Measurements from ENCODE around the gene TRIM2.
A peak's percentile ranks its signal among the peaks of the same experiment; 100 is the strongest.

TRIM2 gene

GRCh38 chr4:153223930-153224329, 19.7 kb downstream of the TRIM2 start:
- DNase-seq = no peak

GRCh38 chr4:153224474-153224873, 20.2 kb downstream of the TRIM2 start:
- no peak for DNase-seq

- DNase-seq = no peak
Measured at GRCh38 chr4:153227469-153228075, 23.3 kb downstream of the TRIM2 start.

GRCh38 chr4:153228512-153229140, 24.4 kb downstream of the TRIM2 start:
- no peak for DNase-seq

- DNase-seq = no peak
Measured at GRCh38 chr4:153229545-153229944, 25.3 kb downstream of the TRIM2 start.

GRCh38 chr4:153232768-153233167, 28.5 kb downstream of the TRIM2 start:
- DNase-seq = no peak

- no peak for DNase-seq
Measured at GRCh38 chr4:153233761-153234371, 29.6 kb downstream of the TRIM2 start.

GRCh38 chr4:153234885-153235284, 30.6 kb downstream of the TRIM2 start:
- no peak for DNase-seq

- DNase-seq = no peak
Measured at GRCh38 chr4:153238135-153238919, 34.1 kb downstream of the TRIM2 start.

GRCh38 chr4:153239409-153239808, 35.2 kb downstream of the TRIM2 start:
- no peak for DNase-seq

- no peak for DNase-seq
Measured at GRCh38 chr4:153241295-153241694, 37.1 kb downstream of the TRIM2 start.

- no peak for DNase-seq
Measured at GRCh38 chr4:153241970-153242838, 38.0 kb downstream of the TRIM2 start.

GRCh38 chr4:153242839-153243324, 38.6 kb downstream of the TRIM2 start:
- DNase-seq = no peak

- DNase-seq = no peak
Measured at GRCh38 chr4:153243468-153243867, 39.2 kb downstream of the TRIM2 start.

GRCh38 chr4:153244969-153245368, 40.7 kb downstream of the TRIM2 start:
- no peak for DNase-seq

- no peak for DNase-seq
Measured at GRCh38 chr4:153245775-153246174, 41.5 kb downstream of the TRIM2 start.

GRCh38 chr4:153246446-153247115, 42.3 kb downstream of the TRIM2 start:
- no peak for DNase-seq

- no peak for DNase-seq
Measured at GRCh38 chr4:153247116-153247490, 42.9 kb downstream of the TRIM2 start.

GRCh38 chr4:153248641-153249198, 44.5 kb downstream of the TRIM2 start:
- DNase-seq = no peak

GRCh38 chr4:153249199-153250041, 45.2 kb downstream of the TRIM2 start:
- peak; percentile 40 to 70 (median 50) for DNase-seq

- DNase-seq = no peak
Measured at GRCh38 chr4:153252122-153252521, 47.9 kb downstream of the TRIM2 start.
